GM19238 (cell line): Measurements from ENCODE around the gene ZCCHC7.
A peak's percentile ranks its signal among the peaks of the same experiment; 100 is the strongest.
"Not testable (repeated sequence)": the region's sequence is repeated elsewhere in the genome, so short reads cannot be mapped to it uniquely, and the experiment has no call there.

Experiments used
- DNase-seq: peaks from one replicate; pipeline ENCODE4 v3.0.0; 2011; ENCODE audit warnings: low spot score; ENCODE audit not compliant: insufficient read length

The ZCCHC7 gene

DNA sequence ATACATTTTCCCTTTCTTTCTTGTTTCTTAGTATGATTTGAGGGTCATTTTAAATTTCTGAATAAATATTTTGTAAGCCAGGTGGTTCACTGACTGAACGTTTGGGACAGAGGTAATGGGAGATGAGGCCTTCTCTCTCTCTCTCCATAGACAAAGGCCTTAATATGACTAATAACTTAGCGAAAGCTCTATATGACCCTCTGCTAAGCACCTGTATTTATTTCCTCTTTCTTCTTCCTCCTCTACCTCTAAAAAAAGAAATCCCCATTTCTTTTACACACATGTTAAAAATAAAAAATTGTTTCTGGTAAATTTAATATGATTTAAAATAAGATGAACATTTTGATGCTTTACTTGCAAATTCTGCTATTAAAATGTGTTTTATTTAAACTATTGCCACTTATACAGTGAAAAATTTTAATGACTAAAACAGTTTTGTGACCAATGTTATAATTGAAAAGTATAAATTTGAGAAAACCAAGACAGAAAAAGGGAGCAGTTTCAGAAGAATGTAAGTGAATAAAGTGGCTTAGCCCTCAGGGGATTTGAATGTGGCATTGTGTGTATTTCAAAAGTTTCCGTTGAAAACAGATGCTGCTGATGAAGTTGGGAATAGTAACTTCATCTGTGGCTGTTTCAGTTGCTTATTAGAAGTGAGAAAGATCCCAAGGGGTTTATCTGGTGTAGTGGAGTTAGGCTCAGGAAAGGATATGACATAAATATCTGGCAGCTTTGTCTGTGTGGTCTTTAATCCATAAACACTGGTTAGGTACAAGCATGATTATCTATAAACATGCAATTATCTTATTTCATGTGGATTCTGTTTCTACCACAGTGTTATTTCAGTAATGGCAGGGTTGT lies 173.5 kb downstream of the ZCCHC7 start:
- DNase-seq = peak; percentile 8

DNA sequence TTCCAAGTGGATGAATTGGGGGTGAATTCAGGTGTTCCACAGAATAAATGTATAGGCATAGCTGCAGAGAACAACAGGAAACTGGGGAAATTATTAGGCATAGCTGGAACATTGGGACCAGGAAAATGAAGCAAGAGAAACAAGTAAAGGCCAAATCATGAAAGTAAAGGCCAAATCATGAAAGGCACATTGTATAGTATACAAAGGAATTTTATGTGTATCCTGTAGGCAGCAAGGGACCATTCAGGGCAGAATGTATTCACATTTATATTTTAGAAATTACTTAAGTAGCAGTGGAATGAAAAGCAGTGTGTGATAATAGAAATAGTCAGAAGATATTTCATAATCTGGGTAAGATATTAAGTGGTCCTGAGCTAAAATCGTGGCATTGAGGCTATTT lies 174.8 kb downstream of the ZCCHC7 start:
- DNase-seq = no peak

DNA sequence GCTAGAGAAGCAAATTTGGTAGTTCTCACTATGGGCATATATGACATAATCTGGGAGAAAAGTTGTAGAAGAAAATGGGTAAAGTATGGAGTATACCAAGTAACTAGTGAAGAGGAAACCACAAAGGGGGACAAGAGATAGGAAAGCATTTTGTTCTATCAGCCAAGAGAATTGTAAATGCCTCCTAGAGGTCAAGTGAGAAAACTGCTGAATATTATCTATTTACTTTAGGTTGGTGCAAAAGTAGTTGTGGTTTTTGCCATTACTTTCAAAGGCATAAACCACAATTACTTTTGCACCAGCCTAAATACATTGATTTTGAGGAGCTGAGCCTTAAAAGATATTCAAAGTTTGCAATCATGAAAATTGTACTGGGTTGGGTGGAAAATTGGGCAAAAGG lies 175.4 kb downstream of the ZCCHC7 start:
- DNase-seq = no peak

DNA sequence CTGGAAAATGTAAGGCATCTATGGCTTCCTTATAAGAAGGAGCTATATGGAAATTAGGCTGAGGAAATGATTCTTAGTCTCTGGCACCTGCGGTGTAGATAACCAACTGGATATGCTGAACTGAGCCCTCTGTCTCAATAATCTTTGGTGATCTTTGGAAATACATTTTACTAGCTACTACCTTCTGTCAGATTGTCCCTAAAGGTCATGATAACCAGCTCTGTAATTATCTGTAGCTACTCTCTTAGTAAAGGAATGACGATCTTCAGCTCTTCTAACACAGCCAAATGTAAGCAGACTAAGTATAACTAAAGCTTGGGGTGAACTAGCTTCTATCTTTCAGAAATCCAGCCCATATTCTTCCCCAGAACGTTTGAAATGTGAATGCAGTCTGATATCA lies 177.2 kb downstream of the ZCCHC7 start:
- DNase-seq = no peak

DNA sequence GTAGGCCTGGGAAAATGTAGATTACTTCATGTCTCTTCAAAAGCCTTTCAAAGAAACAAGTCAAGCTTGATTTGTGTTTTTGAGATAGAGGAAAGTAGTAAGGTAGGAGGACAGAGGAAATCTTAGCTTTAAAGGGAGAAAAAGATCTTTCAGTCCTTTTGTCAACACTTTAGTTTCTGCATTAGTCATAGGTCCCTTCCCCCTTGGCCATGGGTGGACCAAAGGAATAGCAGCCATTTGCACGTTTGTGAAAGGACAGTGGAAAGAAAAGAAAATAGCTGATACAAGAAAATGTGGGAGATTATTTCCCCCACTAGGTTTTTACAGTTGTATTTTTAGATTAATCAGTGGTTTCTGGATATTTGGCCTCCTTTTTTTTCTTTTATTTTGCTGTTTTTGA lies 180.2 kb downstream of the ZCCHC7 start:
- DNase-seq = no peak

DNA sequence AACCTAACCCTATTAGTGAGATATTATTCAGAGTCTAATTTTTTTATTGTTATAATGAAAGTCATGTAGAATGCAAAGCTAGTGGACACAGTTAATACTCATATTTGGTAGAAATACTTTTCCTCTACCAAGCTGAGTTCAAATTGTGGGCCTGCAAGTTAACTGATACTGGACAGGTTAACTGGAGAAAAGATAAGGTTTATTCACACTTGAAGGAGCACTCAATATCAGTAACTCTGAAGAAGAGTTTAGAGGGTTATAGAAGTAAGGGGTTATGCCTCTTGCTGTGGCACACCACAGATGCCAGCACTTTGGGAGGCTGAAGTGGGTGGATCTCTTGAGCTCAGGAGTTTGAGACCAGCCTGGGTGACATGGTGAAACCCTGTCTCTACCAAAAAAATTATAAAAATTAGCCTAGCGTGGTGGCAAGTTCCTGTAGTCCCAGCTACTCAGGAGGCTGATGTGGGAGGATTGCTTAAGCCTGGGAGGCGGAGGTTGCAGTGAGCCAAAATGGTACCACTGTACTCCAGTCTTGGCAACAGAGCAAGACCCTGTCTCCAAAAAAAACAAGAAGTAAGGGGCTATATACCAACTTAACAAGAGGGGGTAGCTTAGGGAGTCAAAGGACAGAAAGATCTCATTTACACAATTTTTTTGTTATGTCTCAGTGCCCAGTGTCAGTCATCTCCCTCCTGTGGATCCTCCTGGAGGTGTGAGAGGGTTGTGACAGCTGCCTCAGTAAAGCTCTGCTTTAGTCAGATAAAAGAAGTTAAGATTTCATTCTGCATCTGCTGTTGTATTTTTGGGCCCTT lies 180.9 kb downstream of the ZCCHC7 start:
- no peak for DNase-seq

DNA sequence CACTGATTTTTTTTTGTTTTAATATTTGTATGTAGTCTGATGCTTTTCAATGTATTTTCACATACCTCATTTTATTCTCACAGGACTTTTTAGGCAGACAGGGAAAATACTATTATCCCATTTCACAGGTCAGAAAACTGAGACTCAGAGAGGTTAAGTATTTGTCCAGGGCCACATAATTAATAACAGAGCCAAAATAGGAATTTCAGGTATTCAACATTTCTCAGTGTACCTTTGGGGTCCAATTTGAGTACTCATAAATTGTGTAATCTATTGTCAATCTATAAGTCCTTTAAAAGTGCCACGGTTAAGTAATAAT lies 181.4 kb downstream of the ZCCHC7 start:
- DNase-seq = no peak

DNA sequence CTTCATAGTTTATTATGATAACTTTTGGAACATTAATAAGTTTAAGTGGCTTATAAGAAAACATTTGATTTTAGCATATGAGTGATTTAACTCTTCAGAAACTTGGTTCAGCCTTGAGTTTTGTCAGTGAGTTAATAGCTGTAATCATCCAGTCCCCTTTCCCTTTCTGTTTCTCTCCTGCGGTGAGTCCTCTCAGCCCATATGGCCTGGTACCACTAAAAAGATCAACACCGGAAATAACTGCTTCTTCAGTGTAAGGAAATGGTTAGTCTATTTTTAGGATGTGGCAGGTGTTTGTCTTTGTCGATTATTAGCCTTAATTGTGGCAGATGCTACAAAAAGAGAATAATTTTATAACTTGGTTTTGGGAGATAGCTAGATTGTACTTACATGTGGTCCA lies 181.9 kb downstream of the ZCCHC7 start:
- no peak for DNase-seq

DNA sequence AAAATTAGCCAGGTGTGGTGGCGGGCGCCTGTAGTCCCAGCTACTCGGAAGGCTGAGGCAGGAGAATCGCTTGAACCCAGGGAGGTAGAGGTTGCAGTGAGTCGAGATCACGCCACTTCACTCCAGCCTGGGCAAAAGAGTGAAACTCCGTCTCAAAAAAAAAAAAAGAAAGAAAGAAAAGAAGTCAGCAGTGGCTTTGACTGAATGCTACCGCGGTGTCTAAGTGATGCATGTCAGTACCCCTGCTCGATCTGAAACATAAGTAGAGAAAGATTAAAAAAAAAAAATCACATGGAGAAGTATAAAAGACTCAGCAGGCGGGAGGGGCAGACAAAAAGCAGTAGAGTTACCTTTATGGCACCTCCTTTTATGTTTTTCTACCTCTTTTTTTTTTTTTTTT lies 182.9 kb downstream of the ZCCHC7 start:
- not testable (repeated sequence) for DNase-seq

DNA sequence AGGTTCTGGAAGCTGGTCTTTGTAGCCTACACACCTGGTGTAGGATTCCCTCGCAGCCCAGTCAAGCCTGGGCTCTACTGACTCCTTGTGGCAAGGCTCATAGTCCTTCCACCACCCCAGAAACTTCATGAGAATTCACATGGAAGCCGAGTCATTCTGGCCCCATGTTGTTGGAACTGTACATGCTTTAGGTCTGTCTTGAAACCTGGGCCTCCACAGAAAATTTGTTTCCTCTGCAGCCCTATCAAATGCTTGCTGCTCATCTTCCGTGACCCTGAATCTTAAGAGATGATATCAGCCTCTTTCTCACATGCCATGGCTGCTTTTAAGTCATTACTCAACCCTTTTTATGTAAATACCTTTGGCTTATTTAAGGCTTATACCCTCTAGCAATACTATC lies 188.8 kb downstream of the ZCCHC7 start:
- no peak for DNase-seq

DNA sequence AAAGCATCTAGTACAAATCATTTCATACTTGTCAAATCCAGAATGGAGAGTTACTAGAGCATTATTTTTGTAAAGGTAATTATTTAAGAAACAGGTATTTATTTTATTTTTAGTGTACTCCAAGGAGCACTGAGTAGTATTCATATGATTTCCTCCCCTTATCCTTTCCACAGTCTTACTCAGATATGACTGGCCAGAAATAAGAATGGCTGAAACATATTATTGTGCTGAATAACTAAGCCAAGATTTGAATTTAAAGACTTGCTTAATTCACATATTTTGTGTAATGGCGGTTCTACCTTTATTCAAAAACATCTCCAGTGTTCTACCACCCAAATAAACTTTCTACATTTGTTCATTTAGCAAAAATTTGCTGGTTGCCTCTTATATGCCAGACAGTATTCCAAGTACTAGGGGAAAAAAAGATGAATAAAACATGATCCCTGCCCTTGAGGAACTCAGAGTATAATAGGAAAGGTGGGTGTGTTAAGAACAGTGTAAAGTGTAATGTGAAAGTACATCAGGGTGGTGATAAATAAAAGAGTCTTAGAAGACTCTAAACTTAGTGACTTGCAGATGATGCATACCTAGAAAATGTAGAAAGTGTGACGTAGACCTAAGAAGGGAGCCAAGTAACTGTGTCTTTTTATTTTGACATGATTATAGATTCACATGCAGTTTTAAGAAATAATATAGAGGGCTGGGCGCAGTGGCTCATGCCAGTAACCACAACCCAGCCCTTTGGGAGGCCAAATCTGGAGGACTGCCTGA lies 191.7 kb downstream of the ZCCHC7 start:
- no peak for DNase-seq

DNA sequence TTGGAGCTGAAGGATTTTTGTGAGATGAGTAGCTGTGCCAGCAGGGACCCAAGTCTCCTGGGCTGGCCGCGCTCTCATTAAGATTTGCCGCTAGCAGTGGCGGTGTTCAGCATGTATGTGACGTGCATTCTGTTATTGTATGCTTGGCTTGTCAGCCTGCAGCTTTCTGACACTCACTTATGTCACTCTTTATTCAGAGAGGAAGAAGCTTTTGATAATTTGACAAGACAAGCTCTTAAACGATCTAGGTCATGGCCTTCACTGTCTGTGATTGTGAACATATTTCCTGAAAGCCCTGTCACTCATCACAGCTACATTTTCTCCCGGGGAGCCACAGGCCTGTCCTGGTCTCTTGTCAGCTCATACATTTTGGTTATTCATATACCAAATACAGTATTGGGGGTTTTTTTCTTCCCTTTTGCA lies 203.9 kb downstream of the ZCCHC7 start:
- DNase-seq = no peak

DNA sequence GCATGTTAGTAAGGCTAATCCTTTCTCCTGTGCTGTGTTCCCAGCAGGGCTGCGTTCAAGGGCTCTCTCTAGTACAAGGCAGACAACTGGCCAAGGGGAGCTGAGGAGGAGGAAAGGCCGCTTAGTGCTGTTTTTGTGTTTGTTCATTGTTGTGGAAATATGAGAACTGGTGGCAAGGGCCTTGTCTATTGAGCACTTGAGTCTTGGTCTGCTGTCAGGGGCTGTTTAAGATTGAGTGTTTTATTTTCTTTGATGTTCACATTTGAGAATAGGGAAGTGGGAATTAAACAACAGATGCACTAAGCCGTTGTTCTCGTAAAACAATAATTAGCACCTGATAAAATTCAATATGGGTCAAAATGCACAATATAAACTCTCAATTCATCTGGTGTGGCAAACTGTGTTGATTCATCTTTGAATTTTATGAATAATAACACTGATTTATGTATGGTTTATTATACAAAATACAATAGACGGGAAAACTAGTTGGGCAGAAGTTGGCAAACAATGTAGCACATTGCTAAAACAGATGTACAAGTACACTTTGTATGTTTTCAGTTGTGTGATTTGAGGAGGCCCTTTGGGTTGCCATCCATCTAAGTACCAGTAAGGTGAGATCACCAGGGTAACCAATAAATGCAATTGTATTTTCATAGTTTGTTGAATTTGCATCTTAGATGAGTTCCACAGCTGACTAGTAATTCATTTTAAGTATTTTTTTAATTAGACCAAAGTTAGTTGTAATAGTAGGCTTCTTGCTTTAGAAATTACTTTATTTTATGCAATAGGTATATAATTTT lies 204.5 kb downstream of the ZCCHC7 start:
- no peak for DNase-seq

DNA sequence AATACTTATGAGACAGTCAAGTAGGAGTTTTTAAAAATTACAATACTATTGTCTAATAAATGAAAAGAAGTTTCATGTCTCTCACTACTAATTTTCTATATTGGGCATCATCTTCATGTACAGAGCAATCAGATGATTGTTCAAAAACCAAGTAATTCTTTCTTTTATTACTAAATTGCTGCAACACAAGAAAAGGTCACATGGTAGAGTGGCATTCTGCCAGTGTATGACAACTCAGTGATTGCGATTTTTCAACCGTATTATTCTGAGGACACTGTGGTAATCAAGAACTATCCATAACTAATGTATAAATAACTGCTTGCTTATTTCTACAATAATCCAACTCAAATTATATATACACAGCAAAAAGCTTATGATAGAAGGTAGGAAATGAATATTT lies 205.4 kb downstream of the ZCCHC7 start:
- DNase-seq = no peak

DNA sequence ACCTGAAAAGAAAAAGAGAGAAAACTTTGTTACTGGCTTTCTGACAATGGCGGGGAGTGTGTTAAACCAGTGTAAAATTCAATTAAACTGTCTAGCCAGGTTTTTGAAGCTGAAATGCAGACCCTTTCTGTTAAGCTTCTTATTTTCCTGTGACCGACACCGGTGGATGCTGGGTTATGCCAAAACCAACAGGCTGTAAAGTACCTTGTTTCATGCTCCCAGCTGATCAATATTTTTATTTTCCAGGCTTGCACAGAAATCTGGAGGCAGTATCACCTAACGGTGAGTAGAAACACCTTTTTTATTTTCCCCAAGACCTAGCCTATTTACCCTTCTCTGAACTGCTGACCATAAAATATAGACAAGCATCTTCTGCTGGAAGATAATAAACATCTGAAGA lies 207.2 kb downstream of the ZCCHC7 start:
- DNase-seq = no peak

DNA sequence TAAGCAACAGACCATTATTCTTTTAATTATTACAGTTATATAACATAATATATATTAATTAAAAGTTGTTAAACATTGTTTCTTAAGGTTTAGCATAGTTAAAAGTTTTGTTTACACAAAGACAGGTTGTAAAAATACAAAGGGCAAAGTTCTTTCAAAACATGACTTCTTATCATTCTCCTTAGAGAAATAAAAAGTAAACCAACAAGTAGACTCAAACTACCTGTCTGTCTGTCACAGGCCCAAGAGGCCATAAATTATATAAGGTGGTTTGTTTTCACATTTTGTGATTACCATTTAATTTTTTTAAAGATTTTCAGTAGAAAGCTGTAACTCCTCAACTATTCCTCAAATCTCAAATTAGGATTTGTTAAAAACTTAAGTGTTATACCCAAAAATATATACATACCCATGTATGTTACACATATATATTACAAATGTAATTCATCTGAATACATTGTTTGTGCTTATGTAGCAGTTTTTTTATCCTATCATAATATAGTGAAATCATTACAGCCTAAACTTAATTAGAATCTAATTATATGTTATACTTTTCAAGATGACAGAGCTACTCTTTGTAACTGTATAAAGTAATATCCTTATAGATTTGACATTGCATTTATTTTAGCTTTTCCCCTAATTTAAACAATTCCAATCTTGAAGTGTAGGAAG lies 208.3 kb downstream of the ZCCHC7 start:
- DNase-seq = no peak

DNA sequence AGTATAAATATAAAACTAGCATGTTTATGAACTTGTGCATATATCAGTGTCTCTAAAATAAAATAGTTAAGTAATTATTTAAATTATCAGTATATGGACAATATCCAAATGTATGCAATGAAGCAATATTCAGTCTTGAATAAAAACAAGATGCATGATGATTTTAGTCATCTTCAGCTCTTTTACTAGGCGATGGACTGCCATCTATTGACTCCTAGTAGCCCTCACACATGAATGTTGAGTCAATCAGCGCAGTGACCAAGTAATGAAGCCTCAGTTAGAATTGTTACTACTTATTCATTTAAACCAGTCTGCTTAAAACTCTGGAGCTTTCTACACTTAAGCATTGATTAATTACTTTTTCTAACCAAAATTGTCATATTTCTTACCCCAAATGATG lies 209.2 kb downstream of the ZCCHC7 start:
- no peak for DNase-seq

DNA sequence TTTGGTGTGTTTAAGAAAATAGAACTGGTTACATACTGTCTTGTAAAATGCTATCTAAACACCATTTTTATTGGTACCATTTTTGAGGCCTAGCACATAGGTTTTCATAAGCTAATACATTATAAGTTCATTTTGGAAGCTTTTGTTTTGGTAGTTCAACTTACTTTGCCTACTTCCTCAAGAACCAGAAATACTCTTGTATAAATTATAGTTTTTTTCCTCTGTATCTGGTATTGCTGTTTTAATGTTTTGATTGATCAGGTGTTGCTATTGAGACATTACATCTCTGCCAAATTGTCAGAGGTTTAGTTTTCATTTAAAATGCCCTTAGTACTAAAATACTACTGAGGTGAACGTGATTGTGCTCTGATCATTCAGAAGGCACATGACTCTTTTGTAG lies 211.5 kb downstream of the ZCCHC7 start:
- DNase-seq = no peak

DNA sequence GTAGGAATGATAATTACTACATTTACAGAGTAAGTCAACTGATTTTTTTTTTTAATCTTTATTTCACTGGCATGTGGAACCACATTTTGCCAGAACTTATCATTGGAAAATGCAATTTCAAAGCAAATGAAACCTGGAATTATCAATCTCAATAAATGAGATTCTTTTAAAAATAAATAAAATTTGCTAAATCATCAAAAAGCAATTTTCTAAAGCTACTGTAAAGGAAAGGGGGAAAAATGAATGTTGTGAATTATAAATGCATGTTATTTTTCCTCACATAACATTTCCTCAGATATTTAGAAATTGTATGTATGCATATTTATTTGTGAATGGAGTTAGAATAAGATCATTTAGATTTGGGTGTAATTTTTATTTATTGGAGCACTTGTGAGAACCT lies 212.2 kb downstream of the ZCCHC7 start:
- DNase-seq = no peak

DNA sequence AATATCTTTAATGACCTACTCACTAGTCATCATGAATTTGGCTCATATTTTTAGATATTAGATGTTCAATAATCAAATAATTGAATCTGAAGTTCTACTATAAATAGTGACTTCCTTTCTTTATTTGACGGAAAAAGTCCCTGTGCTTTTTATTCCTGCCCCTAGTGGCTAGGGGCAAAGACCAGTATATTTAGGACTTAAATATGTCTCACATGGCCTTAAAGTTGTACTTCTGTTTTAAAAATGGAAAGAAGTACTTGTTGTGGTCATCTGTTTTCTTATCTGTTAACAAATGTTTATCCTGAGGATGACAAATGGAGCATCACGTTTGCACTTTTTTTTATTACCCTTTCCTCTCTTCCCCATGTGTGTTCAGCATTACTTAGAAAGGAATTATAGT lies 212.9 kb downstream of the ZCCHC7 start:
- DNase-seq = no peak

DNA sequence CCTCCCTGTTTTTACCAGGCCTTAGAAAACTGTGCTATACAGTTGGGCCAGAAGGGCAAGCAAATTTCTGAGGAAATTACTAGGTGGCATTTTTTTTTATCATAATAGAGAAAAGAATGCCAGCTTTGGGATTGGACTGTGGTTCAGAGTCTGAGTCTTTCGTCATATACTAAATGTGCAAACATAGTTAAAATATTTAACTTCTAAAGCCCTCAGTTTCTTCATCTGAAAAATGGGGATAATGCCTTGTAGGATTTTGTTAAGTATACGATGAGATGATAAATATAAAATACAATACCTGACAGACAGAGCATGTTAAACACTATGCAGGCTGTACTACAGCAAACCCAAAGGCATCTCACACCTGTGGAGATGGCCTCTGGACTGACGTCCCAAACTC lies 214.9 kb downstream of the ZCCHC7 start:
- DNase-seq = no peak
